MM.1S (cell line): ENCODE measurements around the gene FFAR4.

Experiments
- DNase-seq: peaks from one replicate; pipeline ENCODE4 v3.0.0-alpha.2; 2015
- H2AFZ ChIP-seq: fragments of 300-600 bp; sonication (generic); 2 replicates; pipeline ENCODE4 v1.6.0; 2016; ENCODE audit warnings: antibody characterized with exemption, low read length
- H3F3A ChIP-seq: fragments of 300-600 bp; sonication (generic); 2 replicates; pipeline ENCODE4 v1.6.1; 2016; ENCODE audit warnings: mild to moderate bottlenecking, antibody characterized with exemption, low read length, moderate library complexity, mixed read lengths; ENCODE audit not compliant: insufficient read depth
- H3K27ac ChIP-seq: fragments of 300-600 bp; sonication (generic); 2 replicates; pipeline ENCODE4 v1.5.1; 2016; ENCODE audit warnings: mild to moderate bottlenecking, low read length
- H3K27me3 ChIP-seq: fragments of 300-600 bp; sonication (generic); replicated peaks from 2 replicates; pipeline ENCODE4 v1.6.0; 2016; ENCODE audit warnings: low read length; ENCODE audit not compliant: insufficient read depth
- H3K36me3 ChIP-seq: fragments of 300-600 bp; sonication (generic); replicated peaks from 2 replicates; pipeline ENCODE4 v1.6.1; 2016; ENCODE audit warnings: mild to moderate bottlenecking, low read length, mixed read lengths; ENCODE audit not compliant: insufficient read depth
- H3K4me1 ChIP-seq: fragments of 300-600 bp; sonication (generic); 2 replicates; pipeline ENCODE4 v1.6.1; 2016; ENCODE audit warnings: low read length, mixed read lengths
- H3K4me2 ChIP-seq: fragments of 300-600 bp; sonication (generic); 2 replicates; pipeline ENCODE4 v1.6.0; 2016; ENCODE audit warnings: low read depth, low read length
- H3K4me3 ChIP-seq: fragments of 300-600 bp; sonication (generic); 2 replicates; pipeline ENCODE4 v1.5.1; 2016; ENCODE audit warnings: low read length, mixed read lengths
- H3K79me2 ChIP-seq: fragments of 300-600 bp; sonication (generic); 2 replicates; pipeline ENCODE4 v1.6.1; 2016; ENCODE audit warnings: mixed run types, low read length, mixed read lengths
- H3K9ac ChIP-seq: fragments of 300-600 bp; sonication (generic); 2 replicates; pipeline ENCODE4 v1.6.1; 2016; ENCODE audit warnings: low read length, mixed read lengths
- H3K9me2 ChIP-seq: fragments of 300-600 bp; sonication (generic); replicated peaks from 2 replicates; pipeline ENCODE4 v1.6.1; 2016; ENCODE audit warnings: mild to moderate bottlenecking, low read length, mixed read lengths; ENCODE audit not compliant: insufficient read depth
- H3K9me3 ChIP-seq: fragments of 300-600 bp; sonication (generic); replicated peaks from 2 replicates; pipeline ENCODE4 v1.6.1; 2016; ENCODE audit warnings: mild to moderate bottlenecking, low read length, mixed read lengths; ENCODE audit not compliant: insufficient read depth
- H4K20me1 ChIP-seq: fragments of 300-600 bp; sonication (generic); 2 replicates; pipeline ENCODE4 v1.6.1; 2016; ENCODE audit warnings: mild to moderate bottlenecking, low read length, moderate library complexity, mixed read lengths; ENCODE audit not compliant: insufficient read depth
- EZH2 ChIP-seq: fragments of 300-600 bp; sonication (generic); optimal IDR thresholded peaks from 2 replicates; pipeline ENCODE3; 2017; ENCODE audit warnings: low read depth, mild to moderate bottlenecking, antibody characterized with exemption, low read length, mixed read lengths
- EZH2phosphoT487 ChIP-seq: fragments of 300-600 bp; sonication (generic); IDR thresholded peaks from 2 replicates; pipeline ENCODE4 v1.6.1; 2018; ENCODE audit warnings: antibody characterized with exemption, low read length
- TF ChIP-seq, protein P1 (sequence below): fragments of 300-600 bp; sonication (generic); IDR thresholded peaks from 2 replicates; pipeline ENCODE4 v1.5.1; 2016; ENCODE audit warnings: antibody characterized with exemption, low read length, mixed read lengths

Gene FFAR4

DNA sequence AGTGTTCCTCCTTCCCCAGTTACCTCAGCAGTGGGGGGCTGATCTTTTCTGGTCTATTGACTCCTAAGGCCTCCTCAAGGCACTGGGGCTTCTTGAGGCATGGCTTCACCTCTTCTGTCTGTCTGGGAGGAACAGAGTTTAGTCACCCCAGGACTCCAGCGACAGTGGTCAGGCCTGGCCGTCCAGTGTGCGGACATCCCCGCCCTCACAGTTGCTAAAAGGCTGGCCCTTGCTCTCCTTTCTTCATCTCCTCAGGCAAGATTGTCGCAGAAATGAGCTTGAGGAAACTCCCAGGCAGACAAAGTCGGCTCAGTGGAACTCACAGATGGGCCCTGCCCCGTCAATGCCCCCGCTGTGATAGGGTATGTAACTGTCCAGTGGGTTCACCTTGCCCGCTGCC is 7.0 kb upstream of the FFAR4 start:
- no peaks in the 10 kb centered on the region for H3F3A ChIP-seq
- no peak overlapping the region for H3K9ac ChIP-seq
- no peaks in the 10 kb centered on the region for H3K27me3 ChIP-seq
- DNase-seq = no peak
- H3K4me3 ChIP-seq = no peak overlapping the region
- no peaks in the 10 kb centered on the region for H3K9me2 ChIP-seq
- no peaks in the 10 kb centered on the region for H4K20me1 ChIP-seq
- TF ChIP-seq, protein P1, sequence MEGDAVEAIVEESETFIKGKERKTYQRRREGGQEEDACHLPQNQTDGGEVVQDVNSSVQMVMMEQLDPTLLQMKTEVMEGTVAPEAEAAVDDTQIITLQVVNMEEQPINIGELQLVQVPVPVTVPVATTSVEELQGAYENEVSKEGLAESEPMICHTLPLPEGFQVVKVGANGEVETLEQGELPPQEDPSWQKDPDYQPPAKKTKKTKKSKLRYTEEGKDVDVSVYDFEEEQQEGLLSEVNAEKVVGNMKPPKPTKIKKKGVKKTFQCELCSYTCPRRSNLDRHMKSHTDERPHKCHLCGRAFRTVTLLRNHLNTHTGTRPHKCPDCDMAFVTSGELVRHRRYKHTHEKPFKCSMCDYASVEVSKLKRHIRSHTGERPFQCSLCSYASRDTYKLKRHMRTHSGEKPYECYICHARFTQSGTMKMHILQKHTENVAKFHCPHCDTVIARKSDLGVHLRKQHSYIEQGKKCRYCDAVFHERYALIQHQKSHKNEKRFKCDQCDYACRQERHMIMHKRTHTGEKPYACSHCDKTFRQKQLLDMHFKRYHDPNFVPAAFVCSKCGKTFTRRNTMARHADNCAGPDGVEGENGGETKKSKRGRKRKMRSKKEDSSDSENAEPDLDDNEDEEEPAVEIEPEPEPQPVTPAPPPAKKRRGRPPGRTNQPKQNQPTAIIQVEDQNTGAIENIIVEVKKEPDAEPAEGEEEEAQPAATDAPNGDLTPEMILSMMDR = no peak
- TF ChIP-seq EZH2 (no peak), EZH2phosphoT487 (no peak)
- no peak overlapping the region for H2AFZ ChIP-seq
- no peaks in the 10 kb centered on the region for H3K4me1 ChIP-seq
- no peak overlapping the region for H3K27ac ChIP-seq
- no peak overlapping the region for H3K4me2 ChIP-seq
- H3K36me3 ChIP-seq = no peaks in the 10 kb centered on the region
- H3K9me3 ChIP-seq = no peaks in the 10 kb centered on the region
- H3K79me2 ChIP-seq = no peaks in the 10 kb centered on the region

DNA sequence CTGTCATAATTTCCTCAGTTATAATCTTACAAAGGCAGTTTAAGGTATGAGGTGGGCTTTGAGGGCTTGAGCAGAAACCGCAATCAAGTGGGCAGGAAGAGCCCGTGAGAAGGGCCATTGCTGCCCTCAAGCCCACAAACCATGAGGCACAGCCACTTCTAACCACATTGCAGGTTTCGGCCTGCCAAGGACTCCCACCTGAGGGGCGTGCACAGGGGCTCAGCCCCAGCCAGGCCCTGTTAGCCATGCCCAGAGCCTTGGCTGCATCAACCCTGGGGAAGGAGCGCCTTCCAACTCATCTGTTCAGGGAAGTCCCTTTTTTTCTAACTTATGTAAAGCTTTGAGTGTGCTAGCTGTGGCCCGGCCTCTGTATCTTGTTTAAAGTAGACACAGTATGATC is 5.9 kb upstream of the FFAR4 start:
- no peaks in the 10 kb centered on the region for H3K36me3 ChIP-seq
- no peaks in the 10 kb centered on the region for H3F3A ChIP-seq
- no peaks in the 10 kb centered on the region for H3K9me2 ChIP-seq
- H3K9me3 ChIP-seq = no peaks in the 10 kb centered on the region
- H3K79me2 ChIP-seq = no peaks in the 10 kb centered on the region
- no peak overlapping the region for H2AFZ ChIP-seq
- no peak overlapping the region for H3K9ac ChIP-seq
- no peak for DNase-seq
- H3K4me2 ChIP-seq = no peak overlapping the region
- H4K20me1 ChIP-seq = no peaks in the 10 kb centered on the region
- no peaks in the 10 kb centered on the region for H3K4me1 ChIP-seq
- H3K4me3 ChIP-seq = no peak overlapping the region
- TF ChIP-seq EZH2 (no peak), EZH2phosphoT487 (no peak)
- TF ChIP-seq, protein P1 = no peak
- no peak overlapping the region for H3K27ac ChIP-seq
- no peaks in the 10 kb centered on the region for H3K27me3 ChIP-seq

- DNase-seq = no peak
- H2AFZ ChIP-seq = no peak overlapping the region
- no peak overlapping the region for H3K27ac ChIP-seq
- H3K9ac ChIP-seq = no peak overlapping the region
- H3K4me3 ChIP-seq = no peak overlapping the region
- H3K4me2 ChIP-seq = no peak overlapping the region
- TF ChIP-seq EZH2phosphoT487 (no peak), EZH2 (no peak)
- TF ChIP-seq, protein P1 = no peak
- no peaks in the 10 kb centered on the region for H3K79me2 ChIP-seq
- H3F3A ChIP-seq = no peaks in the 10 kb centered on the region
- no peaks in the 10 kb centered on the region for H4K20me1 ChIP-seq
- H3K36me3 ChIP-seq = no peaks in the 10 kb centered on the region
- no peaks in the 10 kb centered on the region for H3K9me2 ChIP-seq
- H3K4me1 ChIP-seq = no peaks in the 10 kb centered on the region
- H3K9me3 ChIP-seq = no peaks in the 10 kb centered on the region
- H3K27me3 ChIP-seq = no peaks in the 10 kb centered on the region
These were observed 1.0 kb upstream of the FFAR4 start for GRCh38 chr10:93565446-93565845.
